A549 treated with RU486 at 1 μM for 4 hours (cell line): ENCODE results near the gene RHOV. TPM values are rescaled to one million over a fixed set of nuclear protein-coding genes. Genes with fewer than 3 reads are reported as not detected.

Experiments used
- total RNA-seq: library from RNA; stranded (reverse); fragments of 200-300 nt; extraction: Qiagen RNA extraction; gene quantifications from 5 replicates; pipeline ENCODE4 v1.2.3, GENCODE V29; 2022; ENCODE audit warnings: low read depth

RHOV gene, protein sequence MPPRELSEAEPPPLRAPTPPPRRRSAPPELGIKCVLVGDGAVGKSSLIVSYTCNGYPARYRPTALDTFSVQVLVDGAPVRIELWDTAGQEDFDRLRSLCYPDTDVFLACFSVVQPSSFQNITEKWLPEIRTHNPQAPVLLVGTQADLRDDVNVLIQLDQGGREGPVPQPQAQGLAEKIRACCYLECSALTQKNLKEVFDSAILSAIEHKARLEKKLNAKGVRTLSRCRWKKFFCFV
- 4.7 to 7.6 TPM (median 6.4 TPM) in 5 replicates for total RNA-seq

DNA sequence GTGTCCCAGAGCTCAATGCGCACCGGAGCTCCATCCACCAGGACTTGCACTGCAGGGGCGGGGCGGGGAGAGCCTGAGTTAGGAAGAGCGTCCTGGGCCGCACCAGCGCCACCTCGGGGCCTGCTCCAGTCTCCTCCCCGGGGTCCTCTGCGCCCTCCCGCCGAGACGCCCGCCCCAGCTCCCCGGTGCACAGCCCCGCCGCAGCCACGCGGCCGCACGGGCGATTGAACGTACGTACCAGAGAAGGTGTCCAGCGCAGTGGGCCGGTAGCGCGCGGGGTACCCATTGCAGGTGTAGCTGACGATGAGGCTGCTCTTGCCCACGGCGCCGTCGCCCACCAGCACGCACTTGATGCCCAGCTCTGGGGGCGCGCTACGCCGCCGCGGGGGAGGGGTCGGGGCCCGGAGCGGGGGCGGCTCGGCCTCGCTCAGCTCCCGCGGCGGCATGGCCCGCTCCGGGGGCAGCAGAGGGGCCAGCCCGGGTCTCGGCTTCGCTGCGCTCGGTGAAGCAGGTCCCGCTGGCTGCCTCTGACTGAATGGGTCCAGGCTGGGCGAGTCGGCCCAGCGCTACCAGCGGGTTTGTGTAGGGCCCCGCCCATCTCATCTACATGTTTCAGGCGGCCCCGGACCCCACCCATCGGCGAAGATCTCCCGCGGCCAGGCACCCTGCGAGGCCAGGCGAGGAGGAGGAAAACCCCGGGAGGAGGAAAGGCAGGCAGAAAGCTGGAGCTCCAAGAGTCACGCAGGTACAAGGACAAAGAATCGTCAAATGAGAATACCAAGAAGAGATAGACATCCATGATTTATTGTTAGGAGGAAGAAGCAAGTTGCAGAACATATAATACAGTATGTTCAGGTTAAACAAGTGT lies at the start of gene RHOV:
TSS of gene RHOV (minus strand) at position 541 of the 868 bp plus-strand sequence. CDS start at position 446, 95 bp downstream.

DNA sequence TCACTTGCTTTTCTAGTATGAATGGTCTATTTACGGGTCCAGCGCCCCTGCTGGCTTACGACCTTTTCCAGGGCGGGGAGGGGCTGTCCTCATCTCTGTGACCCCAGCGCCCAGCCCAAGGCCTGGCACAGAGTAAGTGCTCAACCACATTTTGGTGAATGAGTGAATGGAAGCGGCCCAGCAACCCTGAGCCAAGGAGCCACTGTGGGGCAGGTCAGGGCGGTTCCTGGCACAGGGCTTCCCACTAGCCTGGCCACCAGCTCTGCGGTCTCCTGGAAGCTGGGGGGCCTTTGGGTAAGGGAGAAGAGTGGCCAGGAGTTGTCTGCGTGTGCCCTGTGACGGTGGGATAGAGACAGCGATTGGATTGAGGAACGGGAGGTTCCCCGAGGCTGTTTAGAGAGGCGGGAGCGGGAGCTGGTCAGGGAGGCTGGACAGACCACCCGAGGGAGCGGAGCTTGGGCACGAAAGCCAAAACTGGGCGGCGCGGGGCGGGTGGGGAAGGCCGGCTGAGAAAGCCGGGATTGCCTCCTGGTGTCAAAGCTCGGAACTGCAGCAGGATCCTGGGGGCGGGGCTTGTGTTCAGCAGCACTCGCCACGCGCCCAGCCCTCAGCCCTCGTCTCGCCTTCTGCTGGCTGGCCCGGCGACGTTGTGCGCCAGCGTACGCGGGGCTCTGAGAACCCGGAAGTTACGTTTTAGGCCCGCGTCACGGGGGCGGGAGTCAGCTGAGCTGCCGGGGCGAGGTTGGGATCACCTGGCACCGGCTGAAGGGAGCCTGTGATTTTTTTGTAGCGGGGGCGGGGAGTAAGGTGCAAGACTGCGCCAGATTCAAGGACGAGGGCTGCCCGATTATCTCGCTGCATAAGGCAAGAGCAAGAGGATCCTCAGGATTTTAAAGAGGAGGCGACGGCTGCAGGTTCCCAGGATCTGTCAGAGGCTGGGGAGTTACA lies 20.0 kb upstream of the RHOV start, which contains the start of gene VPS18:
TSS of gene VPS18 (plus strand) at position 718 of the 948 bp plus-strand sequence. CDS start 319 bp downstream, outside the sequence.

DNA sequence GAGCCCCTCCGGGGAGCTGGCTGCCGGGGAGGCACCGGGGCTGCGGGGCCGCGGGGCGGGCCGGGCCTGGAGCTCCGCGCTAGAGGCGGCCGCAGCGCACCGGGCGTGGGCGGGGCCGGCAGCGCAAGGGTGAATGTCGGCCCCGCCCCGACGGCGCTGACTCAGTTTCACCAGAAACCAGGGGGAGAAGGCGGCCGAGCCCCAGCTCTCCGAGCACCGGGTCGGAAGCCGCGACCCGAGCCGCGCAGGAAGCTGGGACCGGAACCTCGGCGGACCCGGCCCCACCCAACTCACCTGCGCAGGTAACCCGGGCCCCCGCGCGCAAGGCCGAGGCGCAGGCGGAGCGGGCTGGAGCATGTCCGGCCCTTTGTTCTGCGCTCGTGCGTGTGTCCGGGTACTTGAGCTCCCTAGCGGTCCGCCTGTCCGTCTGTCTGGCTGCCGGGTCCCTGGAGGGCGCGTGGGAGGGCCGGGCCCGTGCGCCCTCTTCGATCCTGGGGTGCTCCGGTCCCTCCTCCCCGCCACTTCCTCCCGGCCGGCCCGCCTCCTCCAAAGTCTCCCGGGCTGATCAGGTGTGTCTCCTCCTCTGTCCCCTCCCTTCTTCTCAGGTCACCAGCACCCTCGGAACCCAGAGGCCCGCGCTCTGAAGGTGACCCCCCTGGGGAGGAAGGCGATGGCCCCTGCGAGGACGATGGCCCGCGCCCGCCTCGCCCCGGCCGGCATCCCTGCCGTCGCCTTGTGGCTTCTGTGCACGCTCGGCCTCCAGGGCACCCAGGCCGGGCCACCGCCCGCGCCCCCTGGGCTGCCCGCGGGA lies 29.9 kb downstream of the RHOV start, which contains the start of gene SPINT1:
TSS of gene SPINT1 (plus strand) at position 164 of the 811 bp plus-strand sequence. CDS start at position 671, 507 bp downstream.

DNA sequence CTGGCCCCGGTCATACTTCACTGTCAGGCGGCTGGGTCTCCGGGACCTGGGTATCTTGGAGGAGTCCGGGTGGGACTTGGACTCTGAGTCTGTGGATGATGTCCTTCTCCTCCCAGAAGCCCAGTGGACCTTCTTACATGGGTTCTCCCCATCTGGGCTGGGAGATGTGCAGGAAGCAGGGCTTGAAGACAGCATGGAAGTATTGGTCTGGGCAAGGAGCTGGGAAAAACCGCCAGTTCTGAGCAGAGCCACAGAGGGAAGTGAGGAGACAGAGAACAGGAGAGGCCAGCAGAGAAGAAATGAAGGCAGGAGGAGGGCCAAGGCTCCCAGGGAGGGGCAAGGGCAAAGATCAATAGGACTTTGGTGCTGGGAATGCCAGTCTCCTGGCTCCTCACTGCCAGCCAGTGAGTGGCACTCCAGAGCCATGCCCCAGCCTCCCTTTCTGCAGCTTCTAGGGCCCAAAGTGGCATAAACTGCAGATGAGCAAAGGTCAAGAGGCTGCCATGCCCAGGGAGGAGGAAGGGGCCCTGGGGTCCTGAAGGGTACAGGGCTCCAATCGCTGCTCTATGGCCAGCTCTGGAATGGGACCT lies 45.5 kb downstream of the RHOV start, which contains the start of gene PPP1R14D:
TSS of gene PPP1R14D (minus strand) at position 262 of the 590 bp plus-strand sequence. CDS start at position 195, 67 bp downstream.

Other genes with a start within 250 kb of the RHOV start
- 15.5 to 22.6 TPM (median 19.3 TPM) in 5 replicates for gene RAD51, start 179.1 kb downstream of the RHOV start, total RNA-seq
- 20.9 to 25.4 TPM (median 22.6 TPM) in 5 replicates for gene RMDN3, start 119.0 kb downstream of the RHOV start, total RNA-seq
- 6.1 to 11.0 TPM (median 6.7 TPM) in 5 replicates for gene GCHFR, start 110.2 kb downstream of the RHOV start, total RNA-seq
- gene C15orf62, start 104.3 kb downstream of the RHOV start, total RNA-seq, result 0.05 to 0.10 TPM (median 0.07 TPM) in 4 of 5 replicates, not detected in the other
- gene ZFYVE19, start 67.1 kb downstream of the RHOV start, total RNA-seq, result 16.3 to 19.4 TPM (median 18.7 TPM) in 5 replicates
- 21.9 to 28.6 TPM (median 27.2 TPM) in 5 replicates for gene DNAJC17, start 66.8 kb downstream of the RHOV start, total RNA-seq
- 0.28 to 0.38 TPM in 2 of 5 replicates, not detected in the others for gene PPP1R14D, start 45.5 kb downstream of the RHOV start, total RNA-seq
- 0.87 to 1.5 TPM (median 1.1 TPM) in 5 replicates for gene SPINT1, start 30.2 kb downstream of the RHOV start, total RNA-seq
- 19.3 to 25.4 TPM (median 23.0 TPM) in 5 replicates for gene VPS18, start 20.2 kb upstream of the RHOV start, total RNA-seq
- gene DLL4, start 55.1 kb upstream of the RHOV start, total RNA-seq, result 0.35 to 0.81 TPM (median 0.67 TPM) in 5 replicates
- gene CHAC1, start 79.2 kb upstream of the RHOV start, total RNA-seq, result 3.0 to 7.5 TPM (median 4.8 TPM) in 5 replicates
- gene INO80, start 242.0 kb upstream of the RHOV start, total RNA-seq, result 10.9 to 17.3 TPM (median 13.6 TPM) in 5 replicates